Liver (tissue), 9 donors: ENCODE results near the gene PDE6B. TPM values are rescaled to one million over a fixed set of nuclear protein-coding genes. Genes with fewer than 3 reads are reported as not detected.

Source experiments
- DNase-seq: peaks from one replicate; pipeline ENCODE4 v3.0.0-alpha.2; 2017; ENCODE audit warnings: low spot score
- H3K27ac ChIP-seq, 2 donors: one replicate each; pipeline ENCODE4 v1.7.0; 2013; ENCODE audit warnings: inconsistent platforms in 2 of 2, low read length in 2 of 2, control low read depth in 1 of 2, low read depth in 1 of 2, mild to moderate bottlenecking in 1 of 2
- H3K27me3 ChIP-seq, 4 donors: one replicate each; pipeline versions ENCODE4 v1.6.1 to v1.7.0; 2013; ENCODE audit warnings: low read length in 3 of 4, inconsistent platforms in 1 of 4, mild to moderate bottlenecking in 1 of 4, moderate library complexity in 1 of 4; ENCODE audit not compliant: control insufficient read depth in 4 of 4, insufficient read depth in 4 of 4
- H3K36me3 ChIP-seq, 4 donors: one replicate each; pipeline versions ENCODE4 v1.6.1 to v1.7.0; 2013; ENCODE audit warnings: low read length in 3 of 4, mild to moderate bottlenecking in 3 of 4, low read depth in 1 of 4, moderate library complexity in 1 of 4; ENCODE audit not compliant: control insufficient read depth in 4 of 4, insufficient read depth in 3 of 4
- H3K4me1 ChIP-seq, 4 donors: one replicate each; pipeline versions ENCODE4 v1.6.1 to v1.7.0; 2013; ENCODE audit warnings: low read length in 3 of 4, mild to moderate bottlenecking in 3 of 4, moderate library complexity in 1 of 4; ENCODE audit not compliant: control insufficient read depth in 4 of 4, insufficient read depth in 4 of 4
- H3K4me3 ChIP-seq, 3 donors: one replicate each; pipeline versions ENCODE4 v1.6.1 to v1.7.0; 2013; ENCODE audit warnings: low read length in 3 of 3, control low read depth in 1 of 3, low read depth in 1 of 3, mild to moderate bottlenecking in 1 of 3
- H3K9ac ChIP-seq, 2 donors: one replicate each; pipeline ENCODE4 v1.7.0; 2013; ENCODE audit warnings: low read length in 2 of 2, mild to moderate bottlenecking in 2 of 2, moderate library complexity in 2 of 2, control low read depth in 1 of 2, low read depth in 1 of 2
- H3K9me3 ChIP-seq, 4 donors: one replicate each; pipeline versions ENCODE4 v1.6.1 to v1.7.0; 2013; ENCODE audit warnings: low read length in 3 of 4; ENCODE audit not compliant: control insufficient read depth in 4 of 4
- ATF3 ChIP-seq: IDR thresholded peaks from 2 replicates; pipeline ENCODE4 v1.6.1; 2016; ENCODE audit warnings: antibody characterized with exemption
- CTCF ChIP-seq: fragments of 150-350 bp; IDR thresholded peaks from 2 replicates; pipeline ENCODE4 v1.5.1; 2017; ENCODE audit warnings: improper control_type of control experiment, low read depth, low read length; ENCODE audit not compliant: missing input control
- EGR1 ChIP-seq, 2 donors: IDR thresholded peaks; 2 replicates each; pipeline ENCODE4 v1.6.1; 2016 to 2018; ENCODE audit warnings: antibody characterized with exemption in 2 of 2, low read depth in 2 of 2
- FOXA2 ChIP-seq: IDR thresholded peaks from 2 replicates; pipeline ENCODE4 v1.6.1; 2016; ENCODE audit warnings: antibody characterized with exemption
- GABPA ChIP-seq, 2 donors: IDR thresholded peaks in 1 of 2; conservative IDR thresholded peaks in 1 of 2; 2 replicates each; pipeline ENCODE4 v1.6.1; 2016; ENCODE audit warnings: antibody characterized with exemption in 2 of 2, mild to moderate bottlenecking in 1 of 2, moderate library complexity in 1 of 2
- HNF4A ChIP-seq, 2 donors: conservative IDR thresholded peaks; 2 replicates each; pipeline ENCODE4 v1.6.1; 2016; ENCODE audit warnings: antibody characterized with exemption in 2 of 2, mild to moderate bottlenecking in 2 of 2
- HNF4G ChIP-seq: IDR thresholded peaks from 2 replicates; pipeline ENCODE4 v1.6.1; 2016; ENCODE audit warnings: antibody characterized with exemption
- JUND ChIP-seq, 2 donors: IDR thresholded peaks; 2 replicates each; pipeline ENCODE4 v1.6.1; 2016; ENCODE audit warnings: antibody characterized with exemption in 2 of 2
- NR2F2 ChIP-seq: IDR thresholded peaks from 2 replicates; pipeline ENCODE4 v1.6.1; 2016; ENCODE audit warnings: antibody characterized with exemption
- RAD21 ChIP-seq, 2 donors: IDR thresholded peaks; 2 replicates each; pipeline ENCODE4 v1.6.1; 2016; ENCODE audit warnings: antibody characterized with exemption in 2 of 2, mild to moderate bottlenecking in 2 of 2
- REST ChIP-seq: IDR thresholded peaks from 2 replicates; pipeline ENCODE4 v1.6.1; 2016; ENCODE audit warnings: antibody characterized with exemption, mild to moderate bottlenecking
- RXRA ChIP-seq, 2 donors: IDR thresholded peaks; 2 replicates each; pipeline ENCODE4 v1.6.1; 2017 to 2018; ENCODE audit warnings: antibody characterized with exemption in 2 of 2, mild to moderate bottlenecking in 1 of 2
- SP1 ChIP-seq: IDR thresholded peaks from 2 replicates; pipeline ENCODE4 v1.6.1; 2018; ENCODE audit warnings: antibody characterized with exemption, mild to moderate bottlenecking
- TAF1 ChIP-seq: conservative IDR thresholded peaks from 2 replicates; pipeline ENCODE4 v1.6.1; 2016; ENCODE audit warnings: antibody characterized with exemption, mild to moderate bottlenecking
- WGBS: extraction: QIAGEN DNeasy Blood & Tissue Kit; methylation state at CpG from one replicate; pipeline ENCODE4 v1.1.7; 2013; 5-methylcytosine and 5-hydroxymethylcytosine counted together
- polyA plus RNA-seq, 2 donors: library from polyadenylated mRNA; stranded (reverse) in 1 of 2; unstranded in 1 of 2; fragments of 200-250 nt in 1 of 2; fragments of >200 nt in 1 of 2; fragmentation: Nextera tagmentation in 1 of 2; extraction: Ambion mirVana in 1 of 2; gene quantifications; one replicate each; pipeline versions ENCODE4 v1.2.1 to v1.2.3, GENCODE V29; 2013 to 2015
- total RNA-seq, 2 donors: library from RNA; depleted of rRNA; stranded (reverse); fragments of >200 nt; gene quantifications; one replicate each; pipeline ENCODE4 v1.2.3, GENCODE V29; 2014
- TF ChIP-seq, protein P1 (sequence below): IDR thresholded peaks from 2 replicates; pipeline ENCODE4 v1.6.1; 2016; ENCODE audit warnings: antibody characterized with exemption
- TF ChIP-seq, protein P2 (sequence below): IDR thresholded peaks from 2 replicates; pipeline ENCODE4 v1.6.1; 2016; ENCODE audit warnings: antibody characterized with exemption
- donor health status: healthy.
- donor health status: healthy.
- donor health status: healthy.
- donor health status: healthy.
- donor health status: healthy.

PDE6B gene
- total and polyA plus RNA-seq, 4 donors = 0.28 to 7.3 (median 0.49) TPM

DNA sequence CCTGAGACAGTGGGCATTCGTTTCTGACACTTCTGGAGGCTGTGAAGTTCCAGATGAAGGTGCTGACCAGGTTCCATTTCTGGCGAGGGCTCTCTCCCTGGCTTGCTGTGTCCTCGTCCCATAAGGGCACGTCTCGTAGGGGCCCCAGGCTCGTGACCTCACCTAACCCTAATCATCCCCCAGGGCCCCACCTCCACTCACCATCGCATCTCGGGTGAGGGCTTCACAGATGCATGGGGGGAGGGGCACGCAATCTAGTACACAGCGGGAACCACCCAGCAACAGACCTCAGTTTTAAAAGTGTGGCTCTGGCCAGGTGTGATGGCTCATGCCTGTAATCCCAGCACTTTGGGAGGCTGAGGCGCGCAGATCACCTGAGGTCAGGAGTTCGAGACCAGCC is 22.1 kb downstream of the PDE6B start:
- Histone ChIP-seq H3K9ac (no peak overlapping the region), H3K4me3 (no peak overlapping the region), H3K27me3 (peaks cover 0 to 5% (median 2%) of the 10 kb centered on the region in 4 donors), H3K9me3 (peaks cover 0 to 1% (median 0%) of the 10 kb centered on the region in 4 donors), H3K4me1 (no peaks in the 10 kb centered on the region), H3K36me3 (no peaks in the 10 kb centered on the region), H3K27ac (no peak overlapping the region)
- no peak for TF ChIP-seq ATF3
- no peak for TF ChIP-seq HNF4G
- no peak for TF ChIP-seq RAD21 (IDR thresholded peaks at IDR 0.05)
- no peak for TF ChIP-seq FOXA2
- TF ChIP-seq SP1 = no peak
- TF ChIP-seq REST = no peak
- TF ChIP-seq RXRA (IDR thresholded peaks at IDR 0.05) = no peak
- no peak for TF ChIP-seq GABPA (IDR thresholded peaks at IDR 0.05 in 1 of 2, conservative IDR thresholded peaks at IDR 0.05 in 1 of 2)
- TF ChIP-seq, protein P1, sequence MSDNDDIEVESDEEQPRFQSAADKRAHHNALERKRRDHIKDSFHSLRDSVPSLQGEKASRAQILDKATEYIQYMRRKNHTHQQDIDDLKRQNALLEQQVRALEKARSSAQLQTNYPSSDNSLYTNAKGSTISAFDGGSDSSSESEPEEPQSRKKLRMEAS = no peak
- TF ChIP-seq HNF4A (conservative IDR thresholded peaks at IDR 0.05) = no peak
- TF ChIP-seq EGR1 (IDR thresholded peaks at IDR 0.05; ENCODE audit: low read depth in 2 of 2) = no peak
- TF ChIP-seq, protein P2, sequence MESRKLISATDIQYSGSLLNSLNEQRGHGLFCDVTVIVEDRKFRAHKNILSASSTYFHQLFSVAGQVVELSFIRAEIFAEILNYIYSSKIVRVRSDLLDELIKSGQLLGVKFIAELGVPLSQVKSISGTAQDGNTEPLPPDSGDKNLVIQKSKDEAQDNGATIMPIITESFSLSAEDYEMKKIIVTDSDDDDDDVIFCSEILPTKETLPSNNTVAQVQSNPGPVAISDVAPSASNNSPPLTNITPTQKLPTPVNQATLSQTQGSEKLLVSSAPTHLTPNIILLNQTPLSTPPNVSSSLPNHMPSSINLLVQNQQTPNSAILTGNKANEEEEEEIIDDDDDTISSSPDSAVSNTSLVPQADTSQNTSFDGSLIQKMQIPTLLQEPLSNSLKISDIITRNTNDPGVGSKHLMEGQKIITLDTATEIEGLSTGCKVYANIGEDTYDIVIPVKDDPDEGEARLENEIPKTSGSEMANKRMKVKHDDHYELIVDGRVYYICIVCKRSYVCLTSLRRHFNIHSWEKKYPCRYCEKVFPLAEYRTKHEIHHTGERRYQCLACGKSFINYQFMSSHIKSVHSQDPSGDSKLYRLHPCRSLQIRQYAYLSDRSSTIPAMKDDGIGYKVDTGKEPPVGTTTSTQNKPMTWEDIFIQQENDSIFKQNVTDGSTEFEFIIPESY = no peak
- TF ChIP-seq CTCF = no peak
- no peak for TF ChIP-seq JUND (IDR thresholded peaks at IDR 0.05)
- DNase-seq = no peak
- 71% methylated on average over 13 of the region's 13 CpGs for whole genome bisulfite sequencing

DNA sequence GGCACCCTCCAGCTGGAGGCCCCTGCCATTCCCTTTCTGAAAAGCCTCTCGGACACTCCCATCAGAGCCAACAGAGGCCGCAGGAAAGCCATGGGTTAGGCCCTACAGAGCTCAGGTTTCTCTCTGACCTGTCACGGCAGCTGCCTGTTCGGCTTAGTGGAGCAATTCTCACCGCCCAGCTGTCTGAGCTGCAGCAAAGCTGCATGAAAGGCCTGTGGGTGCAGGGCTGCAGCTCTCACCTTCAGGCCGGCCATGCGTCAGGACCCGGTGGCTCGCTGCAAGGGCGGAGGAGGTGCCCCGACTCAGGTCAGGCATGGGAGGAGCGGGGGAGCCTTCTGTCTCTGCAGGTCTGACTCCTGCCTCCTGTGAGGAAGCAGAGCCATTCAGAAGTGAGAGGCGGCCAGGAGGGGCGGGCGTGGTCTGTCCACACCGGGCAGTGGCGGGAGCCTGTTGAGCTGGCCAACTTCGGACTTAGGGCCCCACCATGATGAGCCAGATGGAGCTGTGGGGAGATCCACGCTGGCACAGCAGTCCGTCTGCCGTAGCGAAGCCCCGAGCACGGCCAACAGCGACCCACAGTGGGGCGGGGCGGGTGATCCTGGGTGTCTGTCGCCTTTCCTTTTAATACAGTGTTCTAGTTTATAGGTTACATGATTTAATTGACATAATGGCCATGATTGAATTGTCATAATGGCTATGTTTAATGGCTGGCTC is 23.4 kb downstream of the PDE6B start:
- TF ChIP-seq SP1 = no peak
- no peak for TF ChIP-seq TAF1
- TF ChIP-seq EGR1 (IDR thresholded peaks at IDR 0.05; ENCODE audit: low read depth in 2 of 2) = no peak
- TF ChIP-seq HNF4A (conservative IDR thresholded peaks at IDR 0.05) = no peak
- TF ChIP-seq NR2F2 = no peak
- no peak for TF ChIP-seq ATF3
- TF ChIP-seq, protein P2 = no peak
- TF ChIP-seq RXRA (IDR thresholded peaks at IDR 0.05) = no peak
- TF ChIP-seq RAD21 (IDR thresholded peaks at IDR 0.05) = no peak
- TF ChIP-seq FOXA2 = no peak
- no peak for TF ChIP-seq CTCF
- TF ChIP-seq HNF4G = no peak
- H3K4me3 ChIP-seq = no peak overlapping the region
- H3K27me3 ChIP-seq = peaks cover 0 to 5% (median 2%) of the 10 kb centered on the region in 4 donors
- H3K4me1 ChIP-seq = no peaks in the 10 kb centered on the region
- peaks cover 0 to 1% (median 0%) of the 10 kb centered on the region in 4 donors for H3K9me3 ChIP-seq
- 73% methylated on average over 28 of the region's 28 CpGs for WGBS
- no peaks in the 10 kb centered on the region for H3K36me3 ChIP-seq
- no peak overlapping the region for H3K27ac ChIP-seq
- no peak overlapping the region for H3K9ac ChIP-seq
- DNase-seq = no peak
